ENCODE results near the gene RBPJ.

Gene RBPJ

GRCh38 chr4:26424153-26424552 lies 103.3 kb downstream of the RBPJ start:
- H2AFZ ChIP-seq (ENCODE audit: low read length), result no peak overlapping the region
- H3F3A ChIP-seq (ENCODE audit: insufficient read depth, low read length), result no peaks in the 10 kb centered on the region
- no peaks in the 10 kb centered on the region; the same call in 1 of the 2 replicates for H3K36me3 ChIP-seq (replicated peaks; ENCODE audit: insufficient read depth, low read length)
- TF ChIP-seq EZH2phosphoT487 (IDR thresholded peaks at IDR 0.05; ENCODE audit: low read length) (no peak), CTCF (IDR thresholded peaks at IDR 0.05; ENCODE audit: low read length) (no peak), EZH2 (optimal IDR thresholded peaks at IDR 0.05; ENCODE audit: low read depth, low read length) (no peak)
- no peaks in the 10 kb centered on the region for H3K79me2 ChIP-seq (ENCODE audit: low read length)
- no peak overlapping the region for H3K4me3 ChIP-seq (ENCODE audit: low read length)
- no peak overlapping the region for H3K9ac ChIP-seq (ENCODE audit: low read length)
- no peak overlapping the region for H3K27ac ChIP-seq (ENCODE audit: low read length)
- H3K4me2 ChIP-seq (ENCODE audit: low read depth, low read length), result no peak overlapping the region
- H3K27me3 ChIP-seq (replicated peaks; ENCODE audit: insufficient read depth, low read length), result no peaks in the 10 kb centered on the region
- no peaks in the 10 kb centered on the region for H4K20me1 ChIP-seq (ENCODE audit: insufficient read depth, low read length)
- no peak for DNase-seq
- H3K4me1 ChIP-seq (ENCODE audit: low read length), result 0 out of 2 replicates have a peak, but pooled peaks cover 3% of the 10 kb centered on the region
- no peaks in the 10 kb centered on the region for H3K9me3 ChIP-seq (replicated peaks; ENCODE audit: insufficient read depth, low read length)
- H3K9me2 ChIP-seq (replicated peaks; ENCODE audit: insufficient read depth, low read length), result no peaks in the 10 kb centered on the region

GRCh38 chr4:26424838-26425237 lies 104.0 kb downstream of the RBPJ start:
- Histone ChIP-seq H3K27me3 (replicated peaks; ENCODE audit: insufficient read depth, low read length) (no peaks in the 10 kb centered on the region), H3K4me3 (ENCODE audit: low read length) (no peak overlapping the region), H3K9ac (ENCODE audit: low read length) (no peak overlapping the region), H3F3A (ENCODE audit: insufficient read depth, low read length) (no peaks in the 10 kb centered on the region), H3K4me2 (ENCODE audit: low read depth, low read length) (no peak overlapping the region), H3K9me3 (replicated peaks; ENCODE audit: insufficient read depth, low read length) (no peaks in the 10 kb centered on the region), H3K79me2 (ENCODE audit: low read length) (no peaks in the 10 kb centered on the region), H3K27ac (ENCODE audit: low read length) (no peak overlapping the region), H4K20me1 (ENCODE audit: insufficient read depth, low read length) (no peaks in the 10 kb centered on the region), H3K4me1 (ENCODE audit: low read length) (0 out of 2 replicates have a peak, but pooled peaks cover 3% of the 10 kb centered on the region), H3K36me3 (replicated peaks; ENCODE audit: insufficient read depth, low read length) (no peaks in the 10 kb centered on the region; the same call in 1 of the 2 replicates), H2AFZ (ENCODE audit: low read length) (no peak overlapping the region), H3K9me2 (replicated peaks; ENCODE audit: insufficient read depth, low read length) (no peaks in the 10 kb centered on the region)
- TF ChIP-seq EZH2phosphoT487 (IDR thresholded peaks at IDR 0.05; ENCODE audit: low read length) (no peak), CTCF (IDR thresholded peaks at IDR 0.05; ENCODE audit: low read length) (no peak; the same call in 1 of the 2 replicates), EZH2 (optimal IDR thresholded peaks at IDR 0.05; ENCODE audit: low read depth, low read length) (no peak)
- DNase-seq, result no peak

GRCh38 chr4:26425953-26426352 lies 105.1 kb downstream of the RBPJ start:
- H3K27ac ChIP-seq (ENCODE audit: low read length), result no peak overlapping the region
- H3K9ac ChIP-seq (ENCODE audit: low read length), result no peak overlapping the region
- no peak for DNase-seq
- H3K9me2 ChIP-seq (replicated peaks; ENCODE audit: insufficient read depth, low read length), result no peaks in the 10 kb centered on the region
- H3K4me2 ChIP-seq (ENCODE audit: low read depth, low read length), result no peak overlapping the region
- TF ChIP-seq CTCF (IDR thresholded peaks at IDR 0.05; ENCODE audit: low read length) (no peak), EZH2phosphoT487 (IDR thresholded peaks at IDR 0.05; ENCODE audit: low read length) (no peak), EZH2 (optimal IDR thresholded peaks at IDR 0.05; ENCODE audit: low read depth, low read length) (no peak)
- no peak overlapping the region for H3K4me3 ChIP-seq (ENCODE audit: low read length)
- no peaks in the 10 kb centered on the region; the same call in 1 of the 2 replicates for H3K36me3 ChIP-seq (replicated peaks; ENCODE audit: insufficient read depth, low read length)
- no peaks in the 10 kb centered on the region for H4K20me1 ChIP-seq (ENCODE audit: insufficient read depth, low read length)
- H2AFZ ChIP-seq (ENCODE audit: low read length), result no peak overlapping the region
- no peaks in the 10 kb centered on the region for H3K9me3 ChIP-seq (replicated peaks; ENCODE audit: insufficient read depth, low read length)
- H3K79me2 ChIP-seq (ENCODE audit: low read length), result no peaks in the 10 kb centered on the region
- no peaks in the 10 kb centered on the region for H3K27me3 ChIP-seq (replicated peaks; ENCODE audit: insufficient read depth, low read length)
- no peaks in the 10 kb centered on the region for H3K4me1 ChIP-seq (ENCODE audit: low read length)
- H3F3A ChIP-seq (ENCODE audit: insufficient read depth, low read length), result no peaks in the 10 kb centered on the region

All from MM.1S (cell line).